OCI-LY7 (cell line): ENCODE results near the gene ELL3. TPM values are rescaled to one million over a fixed set of nuclear protein-coding genes. Genes with fewer than 3 reads are reported as not detected.
A peak's percentile ranks its signal among the peaks of the same experiment; 100 is the strongest.

Source experiments
- BruUV-seq: library from RNA; stranded (reverse); fragments of 400-500 nt; replicated peaks from 2 replicates; lab custom pipeline; 2021; lab: Mats Ljungman, UMichigan
- CTCF ChIA-PET: fragments of 300-600 bp; sonication (Branson Sonifier 250); formaldehyde crosslinking; loops from one replicate; lab custom pipeline; 2022; ENCODE audit warnings: antibody characterized with exemption; ENCODE audit not compliant: unreplicated experiment; lab: Charles Lee
- POLR2A ChIA-PET: fragments of 300-600 bp; sonication (Branson Sonifier 250); formaldehyde crosslinking; loops from one replicate; lab custom pipeline; 2022; ENCODE audit warnings: antibody characterized with exemption; lab: Charles Lee
- DNase-seq: peaks from one replicate; pipeline ENCODE4 v3.0.0-alpha.2; 2015; ENCODE audit warnings: low spot score
- H2AFZ ChIP-seq: fragments of 200-600 bp; sonication (generic), shearing (Covaris generic); 2 replicates; pipeline ENCODE4 v1.6.1; 2014; ENCODE audit warnings: mild to moderate bottlenecking, antibody characterized with exemption, low read length, moderate library complexity
- H3K27ac ChIP-seq: fragments of 200-600 bp; sonication (generic); 2 replicates; pipeline ENCODE4 v1.5.1; 2014; ENCODE audit warnings: mixed run types, low read depth, mild to moderate bottlenecking, moderate library complexity, low read length, inconsistent platforms; ENCODE audit not compliant: poor library complexity, severe bottlenecking
- H3K36me3 ChIP-seq: fragments of 200-600 bp; sonication (generic); 2 replicates; pipeline ENCODE4 v1.6.1; 2014; ENCODE audit warnings: mild to moderate bottlenecking, antibody characterized with exemption, low read length, moderate library complexity, mixed read lengths; ENCODE audit not compliant: insufficient read depth
- H3K4me1 ChIP-seq: fragments of 200-600 bp; sonication (generic); 2 replicates; pipeline ENCODE4 v1.5.1; 2014; ENCODE audit warnings: mild to moderate bottlenecking, low read length; ENCODE audit not compliant: insufficient read depth, poor library complexity, severe bottlenecking
- H3K4me2 ChIP-seq: fragments of 200-600 bp; sonication (generic); 2 replicates; pipeline ENCODE4 v1.6.1; 2014; ENCODE audit warnings: mild to moderate bottlenecking, low read length
- H3K4me3 ChIP-seq: fragments of 200-600 bp; sonication (generic); 2 replicates; pipeline ENCODE4 v1.5.1; 2014; ENCODE audit warnings: mild to moderate bottlenecking, low read depth, low read length; ENCODE audit not compliant: poor library complexity, severe bottlenecking
- H3K79me2 ChIP-seq: fragments of 200-600 bp; sonication (generic); 2 replicates; pipeline ENCODE4 v1.6.1; 2016; ENCODE audit warnings: low read depth, mild to moderate bottlenecking, low read length, moderate library complexity, mixed read lengths; ENCODE audit not compliant: insufficient read depth
- H3K9me2 ChIP-seq: fragments of 200-600 bp; sonication (generic); 2 replicates; pipeline ENCODE4 v1.6.1; 2016; ENCODE audit warnings: mild to moderate bottlenecking, low read length, mixed read lengths; ENCODE audit not compliant: insufficient read depth
- H3K9me3 ChIP-seq: fragments of 200-600 bp; sonication (generic); 2 replicates; pipeline ENCODE4 v1.6.1; 2014; ENCODE audit warnings: mild to moderate bottlenecking, mixed run types, low read length, mixed read lengths
- H4K20me1 ChIP-seq: fragments of 200-600 bp; sonication (generic); 2 replicates; pipeline ENCODE4 v1.6.1; 2014; ENCODE audit warnings: mild to moderate bottlenecking, antibody characterized with exemption, low read length, moderate library complexity, mixed read lengths; ENCODE audit not compliant: insufficient read depth
- EZH2phosphoT487 ChIP-seq: fragments of 200-600 bp; sonication (generic); IDR thresholded peaks from 2 replicates; pipeline ENCODE4 v1.6.1; 2018; ENCODE audit warnings: low read depth, borderline replicate concordance, mild to moderate bottlenecking, mixed run types, antibody characterized with exemption, low read length, moderate library complexity, mixed read lengths
- intact Hi-C: fragments of 100-400 bp; cut with micrococcal nuclease; formaldehyde crosslinking; loops from one replicate; pipeline ENCODE4 v1.10.0; 2022; ENCODE audit not compliant: unreplicated experiment
- total RNA-seq, 2 experiments: library from RNA; depleted of rRNA in 1 of 2; stranded (reverse); fragments of >200 nt in 1 of 2; shearing (Covaris generic) in 1 of 2; gene quantifications; 2 replicates each; pipeline ENCODE4 v1.2.3, GENCODE V29; 2014 to 2022
- TF ChIP-seq, protein P1 (sequence below): fragments of 200-600 bp; sonication (generic); conservative IDR thresholded peaks from 2 replicates; pipeline ENCODE4 v1.5.1; 2014; ENCODE audit warnings: mild to moderate bottlenecking, antibody characterized with exemption, low read length, moderate library complexity, mixed read lengths

ELL3 gene
- total RNA-seq, 2 experiments from 2014 or later, result 134 to 296 TPM

DNA sequence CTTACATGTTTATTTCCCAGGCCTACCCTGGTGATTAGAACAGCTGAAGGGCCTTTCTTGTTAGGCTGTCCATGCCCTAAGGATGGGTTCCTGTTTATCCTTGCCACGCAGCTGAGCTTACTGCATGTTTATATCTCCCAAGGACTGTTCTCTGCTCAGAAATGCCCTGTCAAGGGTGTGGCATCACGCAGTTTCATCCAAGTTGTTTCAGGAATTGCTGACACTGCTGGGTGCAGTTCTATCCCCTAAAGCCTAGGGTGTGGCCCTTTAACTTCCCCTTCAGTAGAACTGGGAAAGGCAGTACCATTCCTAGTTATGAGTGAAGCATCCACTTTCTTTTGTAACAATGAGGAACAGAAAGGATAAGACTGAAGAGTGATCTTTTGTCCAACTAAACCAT is 5.0 kb downstream of the ELL3 start:
- ChIA-PET POLR2A (interaction anchor here (0.5 to 1.7 kb wide), 7 partner anchors 13 to 249 kb away, joined by 3 to 9 read pairs (median 4); partner anchors contain the start of genes HYPK and SERINC4), CTCF (no interaction called here)
- no TSS peak for BruUV-seq
- Histone ChIP-seq H3K9me3 (no peaks in the 10 kb centered on the region), H3K9me2 (no peaks in the 10 kb centered on the region), H3K4me1 (peaks cover 42% of the 10 kb centered on the region), H4K20me1 (peaks cover 41% of the 10 kb centered on the region), H2AFZ (no peak overlapping the region), H3K36me3 (peaks cover 91% of the 10 kb centered on the region), H3K79me2 (peaks cover 54% of the 10 kb centered on the region), H3K27ac (peak overlapping the region; percentile 18), H3K4me2 (peak overlapping the region; percentile 35; the same call in 1 of the 2 replicates), H3K4me3 (no peak overlapping the region)
- TF ChIP-seq, protein P1, sequence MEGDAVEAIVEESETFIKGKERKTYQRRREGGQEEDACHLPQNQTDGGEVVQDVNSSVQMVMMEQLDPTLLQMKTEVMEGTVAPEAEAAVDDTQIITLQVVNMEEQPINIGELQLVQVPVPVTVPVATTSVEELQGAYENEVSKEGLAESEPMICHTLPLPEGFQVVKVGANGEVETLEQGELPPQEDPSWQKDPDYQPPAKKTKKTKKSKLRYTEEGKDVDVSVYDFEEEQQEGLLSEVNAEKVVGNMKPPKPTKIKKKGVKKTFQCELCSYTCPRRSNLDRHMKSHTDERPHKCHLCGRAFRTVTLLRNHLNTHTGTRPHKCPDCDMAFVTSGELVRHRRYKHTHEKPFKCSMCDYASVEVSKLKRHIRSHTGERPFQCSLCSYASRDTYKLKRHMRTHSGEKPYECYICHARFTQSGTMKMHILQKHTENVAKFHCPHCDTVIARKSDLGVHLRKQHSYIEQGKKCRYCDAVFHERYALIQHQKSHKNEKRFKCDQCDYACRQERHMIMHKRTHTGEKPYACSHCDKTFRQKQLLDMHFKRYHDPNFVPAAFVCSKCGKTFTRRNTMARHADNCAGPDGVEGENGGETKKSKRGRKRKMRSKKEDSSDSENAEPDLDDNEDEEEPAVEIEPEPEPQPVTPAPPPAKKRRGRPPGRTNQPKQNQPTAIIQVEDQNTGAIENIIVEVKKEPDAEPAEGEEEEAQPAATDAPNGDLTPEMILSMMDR, result no peak
- no peak for TF ChIP-seq EZH2phosphoT487
- DNase-seq, result no peak
- intact Hi-C loops, result no loop called here

DNA sequence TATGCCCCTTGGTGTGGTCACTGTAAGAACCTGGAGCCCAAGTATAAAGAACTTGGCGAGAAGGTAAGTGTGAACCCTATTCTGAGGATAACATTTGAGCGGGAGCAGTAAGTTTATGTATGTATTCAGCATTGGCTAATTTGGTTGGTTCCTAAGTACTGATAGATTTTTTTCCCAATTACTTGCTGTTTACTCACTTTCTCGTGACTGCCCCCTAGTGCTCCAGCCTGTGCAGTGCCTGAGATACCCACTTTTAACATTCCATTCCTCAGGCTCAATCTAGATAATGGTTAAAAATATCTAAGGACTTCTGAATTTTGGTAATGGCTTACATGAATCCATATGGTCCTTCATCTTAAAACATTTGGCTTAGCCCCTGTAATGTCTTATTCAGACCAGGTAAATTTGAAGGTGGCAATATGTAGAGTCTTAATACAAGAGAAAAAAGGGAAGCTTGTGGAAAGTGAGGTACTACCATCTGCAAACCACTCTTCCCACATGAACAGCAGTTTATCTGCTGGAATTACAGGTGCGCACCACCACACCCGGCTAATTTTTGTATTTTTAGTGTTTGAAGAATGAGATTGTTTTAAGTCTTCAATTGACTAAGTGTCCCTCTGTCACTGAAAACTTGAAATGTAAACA is 7.1 kb downstream of the ELL3 start:
- Histone ChIP-seq H3K4me3 (no peak overlapping the region), H3K4me1 (peaks cover 34% of the 10 kb centered on the region), H3K9me2 (no peaks in the 10 kb centered on the region), H3K36me3 (peaks cover 100% of the 10 kb centered on the region), H3K79me2 (peaks cover 40% of the 10 kb centered on the region; the same call in 1 of the 2 replicates), H3K27ac (peak overlapping the region; percentile 34), H3K4me2 (no peak overlapping the region), H3K9me3 (no peaks in the 10 kb centered on the region), H4K20me1 (peaks cover 33% of the 10 kb centered on the region), H2AFZ (no peak overlapping the region)
- CTCF ChIA-PET, result interaction anchor here (1.3 kb wide), 1 partner anchor 19 kb away, joined by 3 read pairs; no protein-coding TSS in a partner anchor
- BruUV-seq, result no TSS peak
- intact Hi-C loops, result no loop called here
- POLR2A ChIA-PET, result interaction anchor here (0.9 to 1.2 kb wide), 2 partner anchors 19 to 31 kb away, joined by 3 read pairs; partner anchors contain the start of genes HYPK and SERINC4
- peak; percentile 70 for DNase-seq
- no peak for TF ChIP-seq EZH2phosphoT487
- TF ChIP-seq, protein P1, result peak; percentile 93
